HG02642 (cell line): ENCODE results near the gene TRMT11.
"Not testable (repeated sequence)": the region's sequence is repeated elsewhere in the genome, so short reads cannot be mapped to it uniquely, and the experiment has no call there.

ENCODE experiments used
- ATAC-seq: cut with Tn5 transposase; IDR thresholded peaks from one replicate; pipeline ENCODE4 v1.9.1; 2021; ENCODE audit warnings: mild to moderate bottlenecking; ENCODE audit not compliant: unreplicated experiment, poor library complexity

Gene TRMT11

DNA sequence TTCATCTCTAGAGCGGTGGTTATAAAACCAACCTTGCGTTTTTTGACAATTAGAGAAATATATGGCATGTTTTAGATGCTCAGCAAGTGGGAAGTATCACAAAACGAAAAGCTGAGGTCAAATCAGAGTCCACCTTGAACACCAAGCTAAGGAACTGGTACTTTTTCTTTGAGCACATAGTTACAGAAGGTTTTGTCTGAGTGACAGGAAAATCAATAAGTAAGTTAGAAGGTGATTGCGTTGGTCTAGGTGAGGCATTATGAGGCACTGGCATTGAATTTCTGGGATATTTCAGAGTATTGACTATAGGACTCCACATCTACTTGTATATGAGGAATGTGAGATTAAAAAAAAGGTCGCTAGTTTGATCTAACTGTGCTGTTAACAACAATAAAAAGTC lies 30.4 kb upstream of the TRMT11 start:
- ATAC-seq: no peak

GRCh38 chr6:125956506-125957390 lies 29.6 kb upstream of the TRMT11 start, which contains the start of gene HINT3:
Gene HINT3, plus strand, starts transcription at chr6:125956770. Its CDS starts 208 bp downstream, at chr6:125956978.
- peak; percentile 92 for ATAC-seq

- ATAC-seq: no peak
These were observed 29.0 kb upstream of the TRMT11 start for GRCh38 chr6:125957391-125957693.

DNA sequence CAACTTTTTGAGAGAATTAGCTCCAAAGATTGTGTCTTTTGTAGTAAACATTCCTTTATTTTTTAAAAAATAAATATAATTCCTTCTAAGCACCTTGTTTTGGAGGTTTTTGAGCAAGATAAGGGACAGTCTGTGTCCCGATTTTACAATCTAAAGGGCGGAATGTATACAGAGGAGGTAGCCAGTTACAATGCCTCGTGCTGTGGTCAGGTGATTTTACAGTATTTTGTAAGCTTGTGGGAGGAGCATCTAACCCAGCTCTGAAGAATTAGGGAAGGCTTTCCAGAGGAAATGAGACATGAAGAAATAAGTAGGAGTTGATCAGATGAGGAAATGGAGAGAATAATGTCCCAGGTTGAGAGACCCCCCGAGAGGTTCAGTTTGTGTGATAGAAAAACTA lies 28.5 kb upstream of the TRMT11 start:
- ATAC-seq: no peak

DNA sequence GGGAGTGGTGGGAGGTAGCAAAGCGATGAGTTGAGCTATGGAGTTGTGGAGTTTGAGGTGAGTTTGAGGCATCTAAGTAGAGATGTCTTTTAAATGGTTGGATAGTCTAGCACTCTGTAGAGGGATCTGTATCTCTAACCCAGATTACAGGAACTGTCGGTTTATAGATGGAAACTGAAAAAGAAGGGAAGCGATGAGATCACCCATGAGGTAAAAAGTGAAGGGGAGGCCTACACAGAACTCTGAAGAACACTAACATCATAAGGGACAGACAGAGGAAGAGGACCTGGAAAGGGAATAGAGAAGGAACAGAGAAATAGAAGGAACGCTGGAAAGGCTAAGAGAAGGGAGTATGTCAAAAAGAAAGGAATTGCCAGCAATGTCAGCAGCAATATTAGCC lies 27.3 kb upstream of the TRMT11 start:
- ATAC-seq: no peak

DNA sequence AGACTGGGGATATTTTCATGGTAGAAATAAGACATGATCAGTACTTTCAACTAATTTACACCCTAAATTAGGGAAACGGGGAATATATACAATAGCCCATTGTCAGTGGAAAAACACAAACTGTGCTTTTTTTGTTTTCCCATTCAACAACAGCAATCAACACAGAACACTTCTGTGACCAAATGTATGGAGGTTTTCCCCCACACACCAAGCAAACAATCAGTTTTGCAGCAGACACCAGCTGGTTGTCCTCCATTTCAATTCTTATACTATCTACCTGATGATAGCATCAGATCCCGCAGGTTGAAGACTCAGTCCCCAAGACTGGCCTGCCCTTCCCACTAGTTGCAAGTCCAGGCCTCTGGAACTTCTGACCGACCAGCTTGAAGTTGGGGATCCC lies 25.2 kb upstream of the TRMT11 start:
- no peak for ATAC-seq

DNA sequence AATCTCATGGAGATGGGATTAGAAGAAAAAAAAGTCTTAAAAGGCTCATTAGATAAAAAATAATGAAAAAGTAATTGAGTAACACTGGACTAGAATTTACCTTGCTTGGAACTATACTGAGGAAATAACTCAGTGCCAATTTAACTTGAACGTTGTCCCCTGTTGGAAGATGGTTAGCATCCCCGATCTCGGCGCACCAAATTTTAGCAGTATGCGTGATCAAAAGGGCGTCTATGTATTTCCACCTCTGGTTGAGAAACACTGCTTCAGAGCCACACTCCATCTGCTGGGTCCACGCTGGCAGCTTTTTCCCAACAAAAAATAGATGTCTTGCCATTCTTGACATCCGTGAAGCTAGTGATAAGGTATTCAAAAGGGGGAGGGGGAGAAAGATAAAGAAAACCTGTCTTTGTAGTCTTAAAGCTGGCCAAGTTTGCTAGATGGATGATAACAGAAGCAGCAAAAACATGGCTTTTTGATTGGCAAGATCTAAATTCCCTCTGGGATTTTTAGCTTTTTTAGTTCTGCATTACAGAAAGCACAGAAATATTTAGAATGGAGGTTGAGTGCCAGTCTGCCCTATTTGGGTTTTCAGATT lies 23.3 kb upstream of the TRMT11 start:
- ATAC-seq: no peak

DNA sequence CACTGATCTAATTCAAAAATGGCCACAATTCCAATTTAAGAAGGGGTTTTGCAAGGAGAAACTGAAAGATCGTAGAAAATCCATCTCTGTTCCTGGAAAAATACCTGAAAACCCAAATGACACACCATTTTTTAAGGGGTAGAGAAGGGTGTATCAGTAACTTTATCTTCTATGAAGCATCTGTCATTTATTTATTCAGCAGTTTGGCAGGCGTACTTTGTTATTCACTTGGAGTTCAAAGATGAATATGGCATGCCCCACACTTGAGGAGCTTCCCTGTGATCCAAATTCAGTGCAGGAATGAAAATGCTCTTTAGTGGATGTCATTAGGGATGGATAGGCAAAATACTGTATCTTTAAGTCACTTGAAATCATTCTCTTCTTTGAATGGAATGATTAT lies 22.5 kb upstream of the TRMT11 start:
- ATAC-seq: no peak

GRCh38 chr6:125966569-125966968 lies 19.8 kb upstream of the TRMT11 start:
- ATAC-seq: no peak

DNA sequence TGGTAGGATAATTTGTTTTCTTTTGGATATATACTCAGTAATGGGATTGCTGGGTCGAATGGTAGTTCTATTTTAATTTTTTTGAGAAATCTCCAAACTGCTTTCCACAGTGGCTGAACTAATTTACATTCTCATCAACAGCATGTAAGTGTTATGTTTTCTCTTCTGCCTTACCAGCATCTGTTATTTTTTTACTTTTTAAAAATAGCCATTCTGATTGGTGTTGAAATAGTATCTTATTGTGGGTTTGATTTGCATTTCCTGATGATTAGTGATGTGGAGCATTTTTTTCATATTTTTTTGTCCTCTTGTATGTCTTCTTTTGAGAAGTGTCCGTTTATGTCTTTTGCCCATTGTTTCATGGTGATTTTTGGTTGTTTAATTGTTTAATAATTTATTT lies 17.8 kb upstream of the TRMT11 start:
- no peak for ATAC-seq

- ATAC-seq: no peak
These were observed 15.6 kb upstream of the TRMT11 start for GRCh38 chr6:125970760-125971159.

GRCh38 chr6:125972478-125972877 lies 13.9 kb upstream of the TRMT11 start:
- ATAC-seq: not testable (repeated sequence)

GRCh38 chr6:125974214-125974866 lies 12.0 kb upstream of the TRMT11 start:
- ATAC-seq: peak; percentile 81

DNA sequence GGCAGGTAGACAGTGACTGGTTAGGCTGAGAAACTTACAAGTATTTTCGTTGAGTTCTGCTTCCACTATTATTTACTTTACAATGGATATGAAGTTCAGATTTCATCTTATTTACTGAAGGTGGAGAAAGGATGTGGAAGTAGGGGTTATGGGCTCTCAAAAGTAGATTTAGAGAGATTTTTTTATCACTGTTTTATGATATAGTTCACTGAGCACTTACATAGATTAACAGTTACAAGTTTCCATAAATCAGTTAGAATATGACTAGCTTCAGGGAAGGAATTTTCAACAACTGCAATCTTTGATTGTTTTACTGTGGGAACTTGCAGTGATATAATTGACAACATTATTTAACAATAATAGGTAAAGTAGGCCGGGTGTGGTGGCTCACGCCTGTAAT lies 7.2 kb upstream of the TRMT11 start:
- ATAC-seq: no peak

- ATAC-seq: no peak
These were observed 4.7 kb upstream of the TRMT11 start for GRCh38 chr6:125981571-125982185.

GRCh38 chr6:125983246-125983945 lies 2.9 kb upstream of the TRMT11 start:
- no peak for ATAC-seq

GRCh38 chr6:125984311-125984710 lies 2.0 kb upstream of the TRMT11 start:
- no peak for ATAC-seq

GRCh38 chr6:125985522-125985921 lies 818 bp upstream of the TRMT11 start:
- no peak for ATAC-seq

GRCh38 chr6:125985979-125986300 lies 400 bp upstream of the TRMT11 start:
- ATAC-seq: no peak

DNA sequence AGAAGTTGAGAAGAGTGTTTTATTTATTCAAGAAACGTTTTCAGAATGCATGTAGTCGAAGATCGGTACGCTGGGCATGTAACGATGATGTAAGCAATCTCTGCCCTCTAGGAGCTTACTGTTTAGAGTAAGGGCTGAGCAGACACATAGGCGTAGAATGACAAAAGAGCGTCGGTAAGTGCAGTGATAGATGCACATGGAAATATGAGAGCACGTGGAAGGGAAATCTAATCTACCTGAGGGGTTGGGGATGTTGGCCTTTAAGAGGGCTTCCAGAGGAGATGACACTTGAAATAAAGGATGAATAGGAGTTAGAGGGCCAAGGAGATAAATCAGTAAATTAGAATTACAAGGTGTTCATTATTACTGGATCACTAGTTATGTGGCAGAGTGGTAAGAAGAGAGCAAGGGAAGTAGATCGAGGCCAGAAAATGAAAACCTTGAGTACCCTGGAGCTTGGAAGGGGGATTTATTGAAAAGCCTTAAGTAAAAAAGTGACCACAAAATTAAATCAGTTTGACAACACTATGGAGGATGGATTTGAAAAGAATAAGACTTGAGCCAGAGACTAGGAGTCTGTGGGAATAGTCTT lies 782 bp downstream of the TRMT11 start:
- peak; percentile 22 for ATAC-seq
